Putamen (tissue), 1 donor: ENCODE data around the gene CYB5R3.
"Not testable (repeated sequence)": the region's sequence is repeated elsewhere in the genome, so short reads cannot be mapped to it uniquely, and the experiment has no call there.

Source experiments
- DNase-seq: peaks from one replicate; pipeline ENCODE4 v3.0.0-alpha.2; 2016; ENCODE audit warnings: low spot score

CYB5R3 gene

GRCh38 chr22:42596863-42597530, 52.2 kb downstream of the CYB5R3 start:
- DNase-seq = no peak

- no peak for DNase-seq
These were observed 52.9 kb downstream of the CYB5R3 start for GRCh38 chr22:42596336-42596735.

- no peak for DNase-seq
These were observed 53.8 kb downstream of the CYB5R3 start for GRCh38 chr22:42595434-42595833.

GRCh38 chr22:42591987-42592386, 57.2 kb downstream of the CYB5R3 start:
- no peak for DNase-seq

- no peak for DNase-seq
These were observed 61.5 kb downstream of the CYB5R3 start for GRCh38 chr22:42587588-42588175.

- no peak for DNase-seq
These were observed 62.8 kb downstream of the CYB5R3 start for GRCh38 chr22:42586381-42586780.

- DNase-seq = no peak
These were observed 64.1 kb downstream of the CYB5R3 start for GRCh38 chr22:42585096-42585495.

GRCh38 chr22:42584364-42584940, 64.7 kb downstream of the CYB5R3 start:
- no peak for DNase-seq

GRCh38 chr22:42582987-42583386, 66.2 kb downstream of the CYB5R3 start:
- no peak for DNase-seq

- peak; percentile 72 for DNase-seq
These were observed 67.2 kb downstream of the CYB5R3 start for GRCh38 chr22:42581762-42582716.

- not testable (repeated sequence) for DNase-seq
These were observed 67.9 kb downstream of the CYB5R3 start for GRCh38 chr22:42581194-42581761.

- DNase-seq = not testable (repeated sequence)
These were observed 69.2 kb downstream of the CYB5R3 start for GRCh38 chr22:42580040-42580439.

- no peak for DNase-seq
These were observed 71.5 kb downstream of the CYB5R3 start for GRCh38 chr22:42577623-42578240.

GRCh38 chr22:42577141-42577540, 72.1 kb downstream of the CYB5R3 start:
- not testable (repeated sequence) for DNase-seq

GRCh38 chr22:42575996-42576574, 73.1 kb downstream of the CYB5R3 start:
- DNase-seq = not testable (repeated sequence)

GRCh38 chr22:42574468-42574867, 74.7 kb downstream of the CYB5R3 start:
- not testable (repeated sequence) for DNase-seq

- DNase-seq = not testable (repeated sequence)
These were observed 75.1 kb downstream of the CYB5R3 start for GRCh38 chr22:42574046-42574445.

- not testable (repeated sequence) for DNase-seq
These were observed 78.1 kb downstream of the CYB5R3 start for GRCh38 chr22:42571068-42571467.

- not testable (repeated sequence) for DNase-seq
These were observed 78.6 kb downstream of the CYB5R3 start for GRCh38 chr22:42570580-42570979.

GRCh38 chr22:42567950-42568349, 81.2 kb downstream of the CYB5R3 start:
- not testable (repeated sequence) for DNase-seq
